GM12872 (cell line): ENCODE measurements around the gene MYLK2.

Source experiments
- TF ChIP-seq, protein P1 (sequence below): IDR thresholded peaks from 3 replicates; pipeline ENCODE4 v1.5.1; 2011; ENCODE audit warnings: low read depth, mild to moderate bottlenecking, low read length, moderate library complexity; ENCODE audit not compliant: insufficient read depth

The MYLK2 gene

DNA sequence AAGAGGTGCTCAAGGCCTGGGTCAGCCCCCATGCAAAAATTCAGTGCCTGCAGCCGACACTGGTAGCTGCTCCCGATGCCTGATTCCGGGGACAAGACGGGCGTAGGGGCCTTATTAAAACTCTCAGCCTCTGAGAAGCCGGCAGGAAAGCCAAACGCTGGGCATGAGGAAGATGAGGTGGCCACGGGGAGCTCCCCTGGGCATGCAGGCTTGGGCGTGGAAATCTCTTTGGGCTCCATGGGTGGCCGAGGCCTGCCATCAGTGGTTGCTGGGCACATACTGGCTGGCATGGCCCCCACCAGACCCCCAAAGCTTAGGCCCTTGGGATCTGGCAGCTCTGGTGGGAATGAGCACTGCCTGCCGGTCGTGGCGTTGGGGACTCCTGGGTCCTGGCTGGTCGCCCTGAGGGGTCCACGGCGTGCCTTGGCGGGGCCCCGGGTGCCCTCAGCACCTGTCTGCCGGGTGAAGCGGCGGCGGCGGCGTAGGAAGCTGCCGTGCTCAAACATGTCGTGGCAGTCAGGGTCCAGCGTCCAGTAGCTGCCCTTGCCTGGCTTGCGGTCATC is 25.7 kb downstream of the MYLK2 start:
- TF ChIP-seq, protein P1, sequence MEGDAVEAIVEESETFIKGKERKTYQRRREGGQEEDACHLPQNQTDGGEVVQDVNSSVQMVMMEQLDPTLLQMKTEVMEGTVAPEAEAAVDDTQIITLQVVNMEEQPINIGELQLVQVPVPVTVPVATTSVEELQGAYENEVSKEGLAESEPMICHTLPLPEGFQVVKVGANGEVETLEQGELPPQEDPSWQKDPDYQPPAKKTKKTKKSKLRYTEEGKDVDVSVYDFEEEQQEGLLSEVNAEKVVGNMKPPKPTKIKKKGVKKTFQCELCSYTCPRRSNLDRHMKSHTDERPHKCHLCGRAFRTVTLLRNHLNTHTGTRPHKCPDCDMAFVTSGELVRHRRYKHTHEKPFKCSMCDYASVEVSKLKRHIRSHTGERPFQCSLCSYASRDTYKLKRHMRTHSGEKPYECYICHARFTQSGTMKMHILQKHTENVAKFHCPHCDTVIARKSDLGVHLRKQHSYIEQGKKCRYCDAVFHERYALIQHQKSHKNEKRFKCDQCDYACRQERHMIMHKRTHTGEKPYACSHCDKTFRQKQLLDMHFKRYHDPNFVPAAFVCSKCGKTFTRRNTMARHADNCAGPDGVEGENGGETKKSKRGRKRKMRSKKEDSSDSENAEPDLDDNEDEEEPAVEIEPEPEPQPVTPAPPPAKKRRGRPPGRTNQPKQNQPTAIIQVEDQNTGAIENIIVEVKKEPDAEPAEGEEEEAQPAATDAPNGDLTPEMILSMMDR = no peak

DNA sequence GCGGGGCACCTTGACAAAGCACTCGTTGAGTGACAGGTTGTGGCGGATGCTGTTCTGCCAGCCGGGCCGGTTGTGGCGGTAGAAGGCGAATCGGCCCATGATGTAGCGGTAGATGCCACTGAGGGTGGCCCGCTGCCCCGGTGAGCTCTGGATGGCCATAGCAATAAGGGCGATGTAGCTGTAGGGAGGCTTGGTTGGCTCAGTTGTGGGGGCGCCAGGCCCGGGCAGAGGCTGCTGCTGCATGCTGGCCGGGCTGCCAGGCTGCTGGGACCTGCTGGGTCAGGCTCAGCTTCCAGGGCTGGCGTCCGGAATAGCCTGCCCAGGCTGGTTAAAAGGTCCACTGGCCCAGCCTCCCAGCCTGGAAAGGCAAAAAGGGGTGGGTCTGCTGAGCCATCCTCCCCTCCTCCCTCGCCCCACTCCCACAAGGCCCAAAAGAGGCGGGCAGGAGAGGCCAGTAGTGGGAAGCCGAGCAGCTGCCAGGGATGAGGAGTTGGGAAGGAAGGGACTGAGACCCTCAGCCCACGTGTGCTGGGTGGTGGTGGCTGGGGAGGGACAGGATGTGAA is 26.2 kb downstream of the MYLK2 start, which contains the start of gene FOXS1:
FOXS1 (minus strand) TSS at position 305 of the 564 bp plus-strand sequence; CDS start at position 243, 62 bp downstream.
- TF ChIP-seq, protein P1 = no peak

DNA sequence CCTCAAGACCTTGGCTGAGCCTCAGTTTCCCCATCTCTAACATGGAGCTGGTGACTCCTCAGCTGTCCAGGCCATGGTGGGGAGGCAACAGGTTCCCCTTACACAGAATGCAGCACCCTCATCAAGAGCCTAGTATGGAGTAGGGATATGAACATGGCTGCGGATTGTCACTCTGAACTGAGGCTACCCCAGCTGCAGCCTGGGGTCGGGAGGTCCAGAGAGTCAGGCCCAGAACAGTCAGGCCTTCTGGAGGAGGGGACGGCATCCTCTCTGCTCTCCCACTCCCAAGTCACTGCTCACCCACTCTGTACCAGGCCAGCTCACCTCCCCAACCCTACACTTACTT is 27.6 kb downstream of the MYLK2 start:
- TF ChIP-seq, protein P1 = no peak

DNA sequence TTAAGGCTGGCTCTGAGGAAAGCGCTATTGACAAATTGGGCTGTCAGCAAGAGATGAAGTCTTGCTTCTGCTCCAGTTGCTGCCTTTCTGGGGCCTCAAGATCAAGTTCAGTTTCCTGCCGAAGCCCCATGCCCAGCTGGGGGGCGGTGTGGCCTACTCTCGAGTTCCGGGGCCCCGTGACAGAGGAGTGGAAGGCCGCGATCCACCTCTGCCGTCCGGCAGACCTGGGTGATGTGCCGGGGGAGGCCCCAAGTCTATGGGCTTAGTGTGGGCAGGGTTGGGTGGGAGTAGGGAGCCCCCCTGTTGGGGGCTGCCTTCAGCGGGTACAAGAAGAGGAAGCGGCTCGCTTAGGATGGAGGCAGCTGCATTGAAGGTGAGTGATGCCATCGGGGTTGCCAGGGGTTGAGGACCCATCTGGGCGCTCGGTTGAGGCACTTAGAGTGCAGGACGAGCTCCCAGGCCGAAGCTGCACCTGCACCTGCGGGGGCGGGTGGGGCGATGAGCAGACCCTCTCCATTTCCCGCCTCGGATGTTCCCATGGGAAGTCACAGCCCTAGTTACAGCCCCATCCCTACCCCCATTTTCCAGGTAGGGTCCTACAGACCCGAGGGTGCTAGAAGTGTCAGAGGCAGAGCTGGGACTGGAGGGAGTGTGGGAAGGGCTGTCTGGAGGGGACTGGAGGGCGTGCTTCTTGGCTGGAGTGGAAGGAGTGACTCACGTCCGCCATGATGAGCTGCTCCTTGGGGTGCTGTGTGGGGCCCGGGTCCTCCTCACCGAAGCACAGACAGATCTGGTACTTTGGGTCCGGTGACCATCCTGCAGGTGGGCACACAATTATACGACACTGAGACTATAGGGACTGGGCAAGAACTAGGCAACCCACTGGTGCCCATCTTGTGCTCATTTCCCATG is 29.2 kb downstream of the MYLK2 start:
- TF ChIP-seq, protein P1 = no peak

DNA sequence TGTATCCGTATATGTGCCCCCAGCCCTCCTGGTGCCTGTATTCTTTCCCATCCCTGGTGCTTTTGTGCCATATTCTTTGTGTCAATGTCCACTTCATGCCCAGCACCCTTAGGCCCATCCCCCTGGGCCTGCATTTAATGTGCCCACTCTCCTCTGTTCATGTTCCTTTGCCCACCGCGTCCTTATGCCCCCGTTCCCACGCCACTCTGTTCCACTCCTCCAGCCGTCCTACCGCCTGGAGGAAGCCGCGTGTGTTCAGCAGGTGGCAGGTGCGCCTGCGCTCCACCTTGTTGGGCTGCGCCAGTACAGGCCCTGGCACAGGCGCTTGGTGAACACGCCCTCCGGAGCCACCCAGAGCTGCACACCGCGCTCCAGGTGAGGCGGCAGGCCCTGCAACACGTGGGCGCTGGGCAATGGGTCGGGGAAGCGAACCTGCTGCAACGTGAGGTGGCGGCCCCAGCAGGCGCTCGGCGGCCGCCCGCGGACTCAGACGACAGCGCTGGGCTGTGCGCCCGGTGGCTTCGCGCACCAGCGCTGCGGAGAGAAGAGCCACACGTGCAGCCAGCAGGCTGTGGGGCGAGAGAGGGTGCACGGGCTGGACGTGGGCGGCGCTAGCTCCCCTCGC is 30.3 kb downstream of the MYLK2 start:
- TF ChIP-seq, protein P1 = no peak

DNA sequence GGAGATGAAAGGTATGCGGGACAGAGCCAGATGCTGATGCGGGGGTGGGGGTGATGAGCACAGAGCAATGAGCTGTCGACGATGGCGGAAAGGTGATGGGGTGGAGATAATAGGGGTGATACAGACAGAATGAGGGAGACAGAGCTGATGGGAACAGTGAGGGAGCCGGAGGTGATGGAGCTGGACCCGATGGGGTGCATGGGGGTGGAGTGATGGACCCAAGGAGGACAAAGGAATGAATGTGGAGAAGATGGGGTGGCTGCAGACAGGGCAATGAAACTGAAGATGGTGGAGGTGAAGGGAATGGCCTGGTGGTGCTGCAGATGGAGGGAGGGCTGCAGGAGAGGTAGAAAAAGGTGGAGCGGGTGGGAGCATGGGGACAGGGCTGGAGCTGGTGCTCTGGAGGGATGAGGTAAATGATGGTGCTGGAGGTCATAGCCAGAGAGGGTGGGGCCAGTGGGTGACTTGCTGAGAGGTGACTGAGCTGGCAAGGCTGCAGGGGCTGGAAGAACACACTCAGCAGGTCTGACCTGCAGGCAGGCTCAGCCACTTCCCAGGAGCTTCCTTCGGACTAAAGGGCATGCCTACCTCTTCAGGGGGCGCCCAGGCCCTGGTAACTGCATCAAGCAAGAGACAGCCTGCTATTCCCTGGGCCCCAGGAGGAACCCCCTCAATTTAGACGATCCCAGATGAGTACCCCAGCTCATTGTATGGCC is 32.2 kb downstream of the MYLK2 start:
- TF ChIP-seq, protein P1 = no peak
